D721Med (cell line): ENCODE results near the gene WIF1.

ENCODE experiments used
- DNase-seq: peaks from one replicate; pipeline ENCODE4 v3.0.0; 2011; ENCODE audit warnings: low spot score; ENCODE audit not compliant: insufficient read length
- FAIRE-seq: peaks from 2 replicates; lab custom pipeline; 2011; peaks lifted over from hg19 to GRCh38; lab: Jason Lieb, UNC
- CTCF ChIP-seq: IDR thresholded peaks from 2 replicates; pipeline ENCODE4 v1.5.1; 2012; ENCODE audit warnings: mild to moderate bottlenecking, control low read depth; ENCODE audit not compliant: insufficient read depth; ENCODE audit errors: missing control alignments

The WIF1 gene

GRCh38 chr12:65098364-65098763 is 22.7 kb downstream of the WIF1 start:
- TF ChIP-seq CTCF, result no peak
- FAIRE-seq (no peak), DNase-seq (no peak)

- no peak for FAIRE-seq
- DNase-seq, result no peak
- TF ChIP-seq CTCF, result no peak
Observed at GRCh38 chr12:65094722-65095121, 26.4 kb downstream of the WIF1 start.

GRCh38 chr12:65093606-65094005 is 27.5 kb downstream of the WIF1 start:
- FAIRE-seq (no peak), DNase-seq (no peak)
- no peak for TF ChIP-seq CTCF

- no peak for FAIRE-seq
- no peak for TF ChIP-seq CTCF
- DNase-seq, result no peak
Observed at GRCh38 chr12:65090461-65090860, 30.6 kb downstream of the WIF1 start.

GRCh38 chr12:65086236-65086635 is 34.9 kb downstream of the WIF1 start:
- TF ChIP-seq CTCF, result no peak
- FAIRE-seq (no peak), DNase-seq (no peak)

- TF ChIP-seq CTCF, result no peak
- DNase-seq, result no peak
- FAIRE-seq, result no peak
Observed at GRCh38 chr12:65084579-65084978, 36.5 kb downstream of the WIF1 start.

GRCh38 chr12:65083581-65083980 is 37.5 kb downstream of the WIF1 start:
- no peak for TF ChIP-seq CTCF
- FAIRE-seq (no peak), DNase-seq (no peak)
